Activated naive CD4-positive, alpha-beta T cell treated with anti-CD3 and anti-CD28 coated beads, Interleukin-2, amount 50 U/mL, for 72 hours (primary cell): Measurements from ENCODE around the gene THEMIS2. TPM values are rescaled to one million over a fixed set of nuclear protein-coding genes. Genes with fewer than 3 reads are reported as not detected.

Experiments
- ATAC-seq, 2 donors: fragments of 150-1000 bp; cut with Tn5 transposase; 2 replicates each; pipeline ENCODE4 v1.10.0; 2021; ENCODE audit warnings: mild to moderate bottlenecking in 2 of 2, moderate library complexity in 2 of 2
- DNase-seq, 2 donors: peaks; one replicate each; pipeline ENCODE4 v3.0.0; 2021 to 2022; ENCODE audit warnings: low spot score in 2 of 2
- H3K27ac Mint-ChIP-seq, 2 donors: one replicate each; pipeline ENCODE4 v1.8.0; 2022; ENCODE audit warnings: mild to moderate bottlenecking in 2 of 2, mixed read lengths in 2 of 2
- H3K36me3 Mint-ChIP-seq, 2 donors: one replicate each; pipeline ENCODE4 v1.8.0; 2022; ENCODE audit warnings: mixed read lengths in 2 of 2
- H3K9me3 Mint-ChIP-seq, 2 donors: one replicate each; pipeline ENCODE4 v1.8.0; 2022; ENCODE audit warnings: mixed read lengths in 2 of 2
- total RNA-seq, 2 donors: library from RNA; stranded (reverse); gene quantifications; one replicate each; pipeline ENCODE4 v1.2.3, GENCODE V29; 2022

The THEMIS2 gene
- total RNA-seq, 2 donors from 2014 or later: 27.3 to 34.6 TPM

GRCh38 chr1:27891196-27891889 lies 19.0 kb downstream of the THEMIS2 start:
- no peak for DNase-seq
- ATAC-seq: peak; percentile 53 to 64
- Mint-ChIP-seq H3K27ac (peak overlapping the region; percentile 81 to 87), H3K36me3 (peaks cover 21 to 50% of the 10 kb centered on the region in 2 donors), H3K9me3 (no peaks in the 10 kb centered on the region)

GRCh38 chr1:27894521-27894920 lies 22.2 kb downstream of the THEMIS2 start:
- H3K27ac Mint-ChIP-seq: peak overlapping the region in 1 of 2 donors; percentile 33
- H3K9me3 Mint-ChIP-seq: no peaks in the 10 kb centered on the region
- DNase-seq (no peak), ATAC-seq (no peak)
- peaks cover 12 to 49% of the 10 kb centered on the region in 2 donors for H3K36me3 Mint-ChIP-seq

GRCh38 chr1:27906759-27907158 lies 34.4 kb downstream of the THEMIS2 start:
- Mint-ChIP-seq H3K36me3 (peaks cover 6 to 20% of the 10 kb centered on the region in 2 donors), H3K9me3 (no peaks in the 10 kb centered on the region), H3K27ac (no peak overlapping the region)
- ATAC-seq (no peak), DNase-seq (no peak)

DNA sequence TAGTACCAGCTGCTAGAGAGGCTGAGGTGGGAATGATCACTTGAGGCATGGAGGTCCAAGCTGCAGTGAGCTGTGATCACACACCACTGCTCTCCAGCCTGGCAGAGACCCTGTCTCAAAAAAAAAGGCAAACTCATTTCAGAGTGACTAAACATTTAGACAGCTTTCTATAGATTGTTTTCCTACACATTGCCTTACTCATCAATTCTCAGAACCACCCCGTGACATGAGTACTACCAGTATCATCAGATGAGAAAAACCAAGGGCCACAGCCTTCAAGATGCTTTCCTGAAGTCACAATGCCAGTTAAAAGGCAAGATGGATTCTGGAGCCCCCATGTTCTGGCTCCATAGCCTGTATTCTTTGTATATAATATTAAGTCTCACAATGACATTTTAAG lies 40.1 kb downstream of the THEMIS2 start:
- Mint-ChIP-seq H3K9me3 (peaks cover 0 to 5% of the 10 kb centered on the region in 2 donors), H3K27ac (peak overlapping the region; percentile 85 to 99), H3K36me3 (peaks cover 17 to 27% of the 10 kb centered on the region in 2 donors)
- DNase-seq (peak in 1 of 2 donors; percentile 14), ATAC-seq (peak in 1 of 2 donors; percentile 31)

DNA sequence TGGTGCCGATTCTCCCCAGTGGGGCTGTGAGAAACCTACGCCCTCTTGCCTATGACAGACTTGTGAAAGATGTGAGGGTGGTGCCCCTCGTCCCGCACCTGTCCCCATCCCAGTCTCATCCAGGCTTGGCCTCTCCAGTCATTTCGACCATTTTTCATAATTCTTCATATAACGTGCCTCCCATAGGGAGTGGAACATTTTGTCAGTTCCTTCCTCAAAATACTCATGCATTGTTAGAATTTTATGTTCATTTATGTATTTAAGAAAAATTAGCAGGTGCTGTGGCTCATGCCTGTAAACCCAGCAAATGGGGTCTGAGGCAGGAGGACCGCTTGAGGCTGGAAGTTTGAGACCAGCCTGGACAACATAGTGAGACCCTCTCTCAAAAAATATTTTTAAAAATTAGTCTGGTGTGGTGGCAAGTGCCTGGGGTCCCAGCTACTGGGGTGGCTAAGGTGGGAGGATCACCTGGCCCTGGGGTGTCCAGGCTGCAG lies 42.8 kb downstream of the THEMIS2 start:
- no peak for ATAC-seq
- H3K9me3 Mint-ChIP-seq: peaks cover 0 to 5% of the 10 kb centered on the region in 2 donors

GRCh38 chr1:27922272-27922671 lies 49.9 kb downstream of the THEMIS2 start:
- no peaks in the 10 kb centered on the region for H3K9me3 Mint-ChIP-seq

More for the DNA sequence above, 42.8 kb downstream of the THEMIS2 start:
- DNase-seq: no peak
- peak overlapping the region in 1 of 2 donors; percentile 99 for H3K27ac Mint-ChIP-seq
- peaks cover 15 to 25% of the 10 kb centered on the region in 2 donors for H3K36me3 Mint-ChIP-seq

DNA sequence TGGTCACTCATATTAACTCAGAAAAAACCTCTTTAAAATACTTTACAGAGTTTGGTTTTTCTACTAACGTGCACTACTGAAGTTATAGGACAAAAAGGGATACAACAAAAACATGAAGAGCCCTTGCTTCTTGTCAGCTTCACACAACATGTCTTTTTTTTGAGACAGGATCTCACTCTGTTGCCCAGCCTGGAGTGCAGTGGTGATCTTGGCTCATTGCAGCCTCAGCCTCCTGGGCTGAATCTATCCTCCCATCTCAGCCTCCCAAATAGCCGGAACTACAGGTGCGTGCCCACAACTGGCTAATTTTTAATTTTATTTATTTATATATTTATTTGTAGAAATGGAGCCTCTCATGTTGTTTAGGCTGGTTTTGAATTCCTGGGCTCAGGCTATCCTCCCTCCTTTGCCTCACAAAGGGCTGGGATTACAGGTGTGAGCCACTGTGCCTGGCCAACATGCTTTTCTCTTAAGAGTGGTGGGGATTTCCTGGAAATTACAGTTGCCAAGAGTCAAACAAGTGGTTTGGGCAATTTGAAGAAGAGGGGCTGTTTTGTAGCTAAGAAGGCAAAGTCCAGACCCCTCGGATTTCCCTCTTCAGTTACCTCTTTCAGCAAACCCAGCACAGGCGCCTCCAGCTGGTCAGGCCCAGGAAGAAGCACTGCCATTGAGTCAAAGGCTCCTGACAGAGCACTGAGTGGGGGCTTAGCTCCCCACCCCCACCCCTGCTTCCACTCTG lies 56.0 kb downstream of the THEMIS2 start:
- Mint-ChIP-seq H3K36me3 (no peaks in the 10 kb centered on the region), H3K9me3 (no peaks in the 10 kb centered on the region), H3K27ac (no peak overlapping the region)
- DNase-seq (no peak), ATAC-seq (no peak)

More at GRCh38 chr1:27922272-27922671, 49.9 kb downstream of the THEMIS2 start:
- Mint-ChIP-seq H3K27ac (no peak overlapping the region), H3K36me3 (no peaks in the 10 kb centered on the region)
- no peak for ATAC-seq
- no peak for DNase-seq

DNA sequence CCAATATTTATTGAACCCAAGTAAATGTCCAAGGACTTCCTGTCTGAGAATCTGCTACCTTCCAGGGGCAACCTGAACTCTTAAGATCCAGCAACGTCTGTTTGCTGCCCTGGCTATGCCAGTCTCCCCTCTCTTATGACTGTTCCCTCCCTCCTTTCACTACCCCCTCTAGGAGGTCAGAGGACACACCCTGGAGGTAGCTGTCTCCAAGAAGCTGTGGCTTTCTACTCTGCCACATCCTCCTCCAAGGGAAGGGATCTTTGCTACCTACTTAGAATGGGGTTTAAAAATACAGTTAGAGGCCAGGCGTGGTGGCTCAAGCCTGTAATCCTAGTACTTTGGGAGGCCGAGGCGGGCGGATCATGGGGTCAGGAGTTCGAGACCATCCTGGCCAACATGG lies 58.8 kb downstream of the THEMIS2 start:
- H3K9me3 Mint-ChIP-seq: no peaks in the 10 kb centered on the region
- DNase-seq (no peak), ATAC-seq (no peak)
- H3K27ac Mint-ChIP-seq: no peak overlapping the region
- H3K36me3 Mint-ChIP-seq: no peaks in the 10 kb centered on the region

GRCh38 chr1:27931759-27932158 lies 59.4 kb downstream of the THEMIS2 start:
- H3K27ac Mint-ChIP-seq: no peak overlapping the region
- DNase-seq: no peak
- no peaks in the 10 kb centered on the region for H3K9me3 Mint-ChIP-seq
- H3K36me3 Mint-ChIP-seq: no peaks in the 10 kb centered on the region
- ATAC-seq: no peak

GRCh38 chr1:27934818-27935549 lies 62.6 kb downstream of the THEMIS2 start, which contains the start of gene SMPDL3B:
SMPDL3B (plus strand) TSS chr1:27935000; CDS start chr1:27935184, 184 bp downstream.
- Mint-ChIP-seq H3K27ac (peak within 1 kb of the TSS in 1 of 2 donors; percentile 76), H3K9me3 (no peaks in the 10 kb centered on the region), H3K36me3 (no peaks in the 10 kb centered on the region)
- peak; percentile 59 to 77 for ATAC-seq
- DNase-seq: no peak

GRCh38 chr1:27935721-27936120 lies 63.4 kb downstream of the THEMIS2 start:
- ATAC-seq (no peak), DNase-seq (no peak)
- no peaks in the 10 kb centered on the region for H3K36me3 Mint-ChIP-seq
- H3K27ac Mint-ChIP-seq: no peak overlapping the region
- H3K9me3 Mint-ChIP-seq: no peaks in the 10 kb centered on the region

Other genes starting within 250 kb of the THEMIS2 start
- gene FGR, start 237.4 kb upstream of the THEMIS2 start, total RNA-seq: under 1 TPM; 0.29 to 0.68 TPM
- gene IFI6, start 200.4 kb upstream of the THEMIS2 start, total RNA-seq: 100 to 1,000 TPM in 1 of 2 donors, 10 to 100 TPM in 1; 55.4 to 110 TPM
- gene FAM76A, start 146.6 kb upstream of the THEMIS2 start, total RNA-seq: 10 to 100 TPM in 1 of 2 donors, 1 to 10 TPM in 1; 5.7 to 10.4 TPM
- gene STX12, start 99.3 kb upstream of the THEMIS2 start, total RNA-seq: 10 to 100 TPM; 35.2 to 41.0 TPM
- gene PPP1R8, start 41.8 kb upstream of the THEMIS2 start, total RNA-seq: 10 to 100 TPM; 28.3 to 52.0 TPM
- gene RPA2, start 42.0 kb downstream of the THEMIS2 start, total RNA-seq: 10 to 100 TPM; 69.4 to 88.2 TPM
- 1 to 10 TPM in 1 of 2 donors, under 1 TPM in 1; 0.43 to 1.3 TPM for gene SMPDL3B, start 62.5 kb downstream of the THEMIS2 start, total RNA-seq
- 1 to 10 TPM; 4.6 to 4.7 TPM for gene XKR8, start 87.4 kb downstream of the THEMIS2 start, total RNA-seq
- 10 to 100 TPM; 33.1 to 34.4 TPM for gene EYA3, start 216.1 kb downstream of the THEMIS2 start, total RNA-seq